BJ (cell line): ENCODE data around the gene PLA2G4E. TPM values are rescaled to one million over a fixed set of nuclear protein-coding genes. Genes with fewer than 3 reads are reported as not detected.

Experiments
- CTCF ChIA-PET: fragments of 350-600 bp; formaldehyde crosslinking; extraction: SDS; loops from one replicate; lab custom pipeline; 2021; ENCODE audit warnings: antibody characterized with exemption, inconsistent platforms; lab: Yijun Ruan, JAX
- POLR2A ChIA-PET: fragments of 300-600 bp; sonication (Branson Sonifier 250); formaldehyde crosslinking; extraction: SDS; loops from one replicate; lab custom pipeline; 2021; ENCODE audit warnings: antibody characterized with exemption; lab: Charles Lee
- DNase-seq: peaks from one replicate; pipeline ENCODE4 v3.0.0-alpha.2; 2011; ENCODE audit warnings: low read depth
- H3K27me3 ChIP-seq: 2 replicates; pipeline ENCODE4 v1.6.0; 2011; ENCODE audit warnings: low read length; ENCODE audit not compliant: control insufficient read depth, insufficient read depth
- H3K36me3 ChIP-seq: 2 replicates; pipeline ENCODE4 v1.5.1; 2011; ENCODE audit warnings: low read length; ENCODE audit not compliant: control insufficient read depth, insufficient read depth
- H3K4me3 ChIP-seq: 2 replicates; pipeline ENCODE4 v1.5.1; 2011; ENCODE audit warnings: low read depth, mild to moderate bottlenecking, control low read depth, low read length
- polyA plus RNA-seq: library from polyadenylated mRNA; depleted of rRNA; stranded (reverse); fragments of >200 nt; gene quantifications from 2 replicates; pipeline ENCODE4 v1.2.3, GENCODE V29; 2011
- TF ChIP-seq, protein P1 (sequence below): IDR thresholded peaks from 2 replicates; pipeline ENCODE4 v1.5.1; 2011; ENCODE audit warnings: low read depth, mild to moderate bottlenecking, control low read depth, inconsistent platforms, low read length, moderate library complexity; ENCODE audit not compliant: insufficient read depth

Gene PLA2G4E
- polyA plus RNA-seq, 1 experiment, result not detected

DNA sequence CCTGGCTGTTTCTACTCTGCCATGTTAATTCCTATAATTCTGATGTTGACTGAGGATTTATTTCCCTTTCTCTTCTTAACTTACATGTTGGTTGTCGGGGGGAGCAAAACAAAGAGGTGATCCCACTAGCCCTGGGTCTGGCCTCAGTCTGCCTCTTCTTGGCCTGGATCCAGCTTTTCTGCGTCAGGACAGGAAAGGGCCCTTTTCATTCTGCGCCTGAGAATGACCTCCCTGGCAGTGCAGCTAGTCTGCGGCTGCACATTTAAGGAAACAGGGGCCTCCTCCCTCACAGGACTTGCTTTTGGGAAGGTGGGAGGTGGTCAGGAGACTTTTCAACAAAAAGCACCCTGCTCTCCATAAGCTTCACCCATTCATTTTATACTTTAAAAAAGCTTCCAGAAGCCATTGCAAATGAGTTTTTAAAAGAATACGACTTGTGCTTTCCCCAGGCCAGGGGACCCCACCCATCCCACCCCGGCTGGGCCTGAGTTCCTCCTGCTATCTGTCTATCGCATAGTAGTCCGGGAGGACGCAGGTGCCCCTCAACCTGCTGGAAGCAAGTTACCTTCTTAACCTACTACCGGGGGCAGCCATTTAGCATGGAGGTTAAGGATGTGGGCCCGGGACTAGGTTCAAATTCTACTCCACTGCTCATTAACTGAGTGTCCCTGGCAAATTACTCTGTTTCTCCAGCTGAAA, 27.2 kb downstream of the PLA2G4E start:
- POLR2A ChIA-PET, result no interaction called here

DNA sequence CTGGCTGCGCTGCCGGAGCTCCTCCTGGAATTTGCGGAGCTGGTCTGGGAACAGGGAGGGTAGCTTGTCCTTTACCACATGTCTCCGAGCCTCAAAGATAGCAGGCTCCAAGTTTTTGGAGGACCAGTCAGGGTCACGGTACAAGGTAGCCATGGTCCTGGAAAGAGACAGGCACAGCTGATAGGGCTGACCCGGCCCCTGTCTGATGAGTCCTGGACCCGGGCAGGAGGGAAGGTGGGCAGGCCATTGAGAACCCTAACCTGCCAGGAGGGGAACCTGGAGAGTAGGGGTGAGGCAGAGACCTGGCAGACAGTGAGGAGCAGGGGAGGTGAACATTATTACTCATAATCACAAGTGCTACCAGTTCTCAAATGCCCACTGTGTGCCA, 28.0 kb downstream of the PLA2G4E start:
- peaks cover 11% of the 10 kb centered on the region for H3K27me3 ChIP-seq
- H3K36me3 ChIP-seq, result no peaks in the 10 kb centered on the region
- CTCF ChIA-PET, result interaction anchor here (1.0 to 4.9 kb wide), 4 partner anchors 63 to 145 kb away, joined by 3 to 47 read pairs (median 10); no protein-coding TSS in a partner anchor
- H3K4me3 ChIP-seq, result no peak overlapping the region
- no peak for DNase-seq
- TF ChIP-seq, protein P1, sequence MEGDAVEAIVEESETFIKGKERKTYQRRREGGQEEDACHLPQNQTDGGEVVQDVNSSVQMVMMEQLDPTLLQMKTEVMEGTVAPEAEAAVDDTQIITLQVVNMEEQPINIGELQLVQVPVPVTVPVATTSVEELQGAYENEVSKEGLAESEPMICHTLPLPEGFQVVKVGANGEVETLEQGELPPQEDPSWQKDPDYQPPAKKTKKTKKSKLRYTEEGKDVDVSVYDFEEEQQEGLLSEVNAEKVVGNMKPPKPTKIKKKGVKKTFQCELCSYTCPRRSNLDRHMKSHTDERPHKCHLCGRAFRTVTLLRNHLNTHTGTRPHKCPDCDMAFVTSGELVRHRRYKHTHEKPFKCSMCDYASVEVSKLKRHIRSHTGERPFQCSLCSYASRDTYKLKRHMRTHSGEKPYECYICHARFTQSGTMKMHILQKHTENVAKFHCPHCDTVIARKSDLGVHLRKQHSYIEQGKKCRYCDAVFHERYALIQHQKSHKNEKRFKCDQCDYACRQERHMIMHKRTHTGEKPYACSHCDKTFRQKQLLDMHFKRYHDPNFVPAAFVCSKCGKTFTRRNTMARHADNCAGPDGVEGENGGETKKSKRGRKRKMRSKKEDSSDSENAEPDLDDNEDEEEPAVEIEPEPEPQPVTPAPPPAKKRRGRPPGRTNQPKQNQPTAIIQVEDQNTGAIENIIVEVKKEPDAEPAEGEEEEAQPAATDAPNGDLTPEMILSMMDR, result no peak
- POLR2A ChIA-PET, result no interaction called here

More for the DNA sequence above, 27.2 kb downstream of the PLA2G4E start:
- CTCF ChIA-PET, result interaction anchor here (1.0 to 2.9 kb wide), 3 partner anchors 90 to 144 kb away, joined by 3 to 14 read pairs (median 5); no protein-coding TSS in a partner anchor
- no peak for DNase-seq
- H3K36me3 ChIP-seq, result no peaks in the 10 kb centered on the region
- H3K4me3 ChIP-seq, result no peak overlapping the region
- H3K27me3 ChIP-seq, result peaks cover 11% of the 10 kb centered on the region
- TF ChIP-seq, protein P1, result no peak

DNA sequence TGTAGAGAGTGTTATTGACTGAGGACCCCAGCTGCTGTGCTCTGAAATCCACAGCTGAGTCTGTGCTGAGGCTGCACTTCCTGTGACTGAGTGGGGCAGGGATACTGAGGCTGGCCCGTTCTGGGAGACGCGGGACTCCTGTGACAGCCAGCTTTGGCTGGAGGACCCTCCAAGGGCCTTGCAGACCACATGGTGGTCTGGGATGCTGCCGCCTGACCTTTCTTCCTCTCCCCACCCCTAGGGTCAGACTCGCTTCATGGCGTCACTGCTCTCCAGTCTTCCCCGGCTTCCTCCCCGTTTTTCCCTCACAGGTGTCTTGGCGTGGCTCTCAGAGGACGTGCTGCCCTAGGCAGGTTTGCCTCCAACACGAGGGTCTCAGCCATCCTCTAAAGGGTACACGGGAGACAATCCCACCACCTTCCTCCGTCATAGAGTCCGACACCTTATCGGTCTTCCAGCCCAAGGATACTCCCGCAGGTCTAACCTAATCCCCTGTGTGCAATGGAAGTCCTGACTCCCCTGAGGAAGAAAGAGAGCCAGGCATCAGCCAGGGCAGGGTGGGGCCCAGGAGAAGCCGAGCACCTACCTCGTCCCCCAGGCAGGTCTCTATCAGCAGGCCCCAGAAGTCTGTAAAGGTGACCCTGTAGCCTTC, 28.6 kb downstream of the PLA2G4E start:
- POLR2A ChIA-PET, result no interaction called here
- Histone ChIP-seq H3K36me3 (no peaks in the 10 kb centered on the region), H3K4me3 (no peak overlapping the region), H3K27me3 (peaks cover 13% of the 10 kb centered on the region)
- DNase-seq, result no peak
- TF ChIP-seq, protein P1, result no peak
- CTCF ChIA-PET, result interaction anchor here (1.0 to 4.9 kb wide), 4 partner anchors 8 to 146 kb away, joined by 3 to 47 read pairs (median 24); no protein-coding TSS in a partner anchor

DNA sequence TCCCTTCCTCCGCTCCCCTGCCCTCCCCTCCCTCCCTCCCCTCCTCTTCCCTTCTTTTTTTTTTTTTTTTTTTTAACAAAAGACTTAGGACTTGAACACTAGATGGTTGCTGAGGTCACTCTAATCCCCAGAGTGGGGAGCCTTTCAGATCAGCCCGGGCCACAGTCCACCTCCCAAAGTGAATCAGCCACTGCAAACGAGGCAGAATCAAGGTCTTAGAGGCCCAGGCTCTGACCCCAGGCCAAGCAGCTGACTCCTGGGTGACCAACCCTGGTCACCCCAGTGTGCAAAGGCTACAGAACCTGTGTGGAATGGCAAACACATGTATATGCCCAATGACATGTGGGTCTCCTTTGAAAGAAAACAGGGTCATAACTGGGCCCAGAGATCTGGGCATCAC, 30.2 kb downstream of the PLA2G4E start:
- Histone ChIP-seq H3K27me3 (peaks cover 10% of the 10 kb centered on the region), H3K4me3 (no peak overlapping the region), H3K36me3 (no peaks in the 10 kb centered on the region)
- DNase-seq, result no peak
- CTCF ChIA-PET, result interaction anchor here (0.7 to 7.0 kb wide), 17 partner anchors 10 to 1072 kb away, joined by 3 to 102 read pairs (median 13); partner anchors contain the start of gene EHD4
- POLR2A ChIA-PET, result no interaction called here
- TF ChIP-seq, protein P1, result no peak

DNA sequence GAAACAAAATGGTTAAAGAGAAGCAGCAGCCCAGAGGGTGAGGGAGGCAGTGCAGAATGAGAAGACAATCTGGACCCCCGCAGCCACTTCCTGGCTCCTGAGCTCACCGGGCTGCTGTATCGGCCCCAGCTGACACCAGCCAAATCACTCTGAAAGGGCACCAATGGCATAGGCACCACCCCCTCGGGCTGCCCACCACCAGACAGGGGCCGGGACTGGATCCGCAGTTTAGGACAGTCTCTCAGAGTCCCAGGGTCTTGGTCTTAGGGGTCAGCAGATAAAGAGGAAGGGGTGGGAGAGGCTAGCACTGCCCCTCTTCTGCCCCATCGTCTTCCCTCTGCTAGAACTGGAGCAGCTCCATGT, 30.6 kb downstream of the PLA2G4E start:
- no peak for DNase-seq
- Histone ChIP-seq H3K36me3 (no peaks in the 10 kb centered on the region), H3K27me3 (peaks cover 10% of the 10 kb centered on the region), H3K4me3 (no peak overlapping the region)
- TF ChIP-seq, protein P1, result no peak
- ChIA-PET CTCF (interaction anchor here (0.7 to 7.0 kb wide), 32 partner anchors 10 to 1073 kb away, joined by 3 to 102 read pairs (median 7); partner anchors contain the start of gene EHD4), POLR2A (no interaction called here)
